GM18505 (cell line): ENCODE results near the gene MICAL1.

ENCODE experiments used
- ATAC-seq: cut with Tn5 transposase; IDR thresholded peaks from one replicate; pipeline ENCODE4 v1.9.1; 2021; ENCODE audit not compliant: unreplicated experiment
- POLR2A ChIP-seq: IDR thresholded peaks from 4 replicates; pipeline ENCODE4 v1.6.1; 2011; ENCODE audit warnings: borderline replicate concordance; ENCODE audit not compliant: insufficient read depth, insufficient read length; ENCODE audit errors: extremely low read depth

The MICAL1 gene

DNA sequence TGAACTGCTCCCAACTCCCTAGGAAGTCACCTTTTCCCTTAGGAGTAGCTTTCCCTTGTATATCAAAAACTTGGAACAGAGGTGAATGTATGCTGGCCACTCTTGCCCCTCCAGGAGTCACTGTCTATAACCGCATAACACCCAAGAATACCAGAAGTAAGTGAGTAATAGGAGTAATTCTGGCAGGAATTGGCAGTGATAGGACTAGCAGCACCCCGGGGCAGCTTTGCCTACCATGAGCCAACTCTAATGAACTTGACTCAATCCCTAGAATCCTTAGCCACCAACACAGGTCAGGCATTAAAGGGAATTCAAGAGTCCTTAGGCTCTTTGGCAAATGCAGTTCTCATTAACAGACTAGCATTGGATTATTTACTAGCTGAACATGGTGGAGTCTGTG is 44.5 kb downstream of the MICAL1 start:
- TF ChIP-seq POLR2A, result no peak
- no peak for ATAC-seq

GRCh38 chr6:109406196-109406595 is 49.4 kb downstream of the MICAL1 start:
- TF ChIP-seq POLR2A, result no peak
- ATAC-seq, result no peak

- no peak for TF ChIP-seq POLR2A
- ATAC-seq, result no peak
These were observed 58.6 kb downstream of the MICAL1 start for GRCh38 chr6:109397020-109397419.

DNA sequence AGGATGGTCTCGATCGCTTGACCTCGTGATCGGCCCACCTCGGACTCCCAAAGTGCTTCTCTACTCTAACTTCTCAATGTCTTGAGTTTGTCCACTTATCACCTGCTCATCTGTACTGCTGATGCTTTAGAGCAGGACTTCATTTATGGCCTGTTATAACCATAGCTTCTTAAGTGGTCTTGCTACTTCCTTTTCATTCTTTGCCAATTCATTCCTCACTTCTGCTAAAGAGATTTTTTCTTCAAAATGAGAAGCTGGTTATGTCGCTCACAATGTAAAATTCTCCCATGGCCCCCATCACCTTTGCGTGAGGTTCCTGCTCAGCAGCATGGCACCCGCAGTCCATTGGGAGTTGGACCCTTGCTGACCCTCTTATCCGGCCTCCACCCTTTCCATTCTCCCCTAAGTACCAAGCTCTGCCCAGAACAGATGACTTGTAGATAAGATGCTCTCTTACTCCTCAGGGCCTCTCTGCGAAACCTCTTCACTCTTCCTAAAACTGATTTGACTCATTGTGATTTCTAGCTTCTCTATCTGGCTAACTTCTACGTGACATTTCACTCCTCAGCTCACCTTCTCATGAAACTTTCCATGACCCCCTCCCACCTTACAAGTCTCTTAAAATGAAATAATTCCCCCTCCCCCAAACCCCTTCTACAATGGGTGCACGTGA is 59.4 kb downstream of the MICAL1 start:
- ATAC-seq, result no peak
- no peak for TF ChIP-seq POLR2A
